IPS-20b (cell line): ENCODE data around the gene SHC1.

ENCODE experiments used
- H3K27ac ChIP-seq: one replicate; pipeline ENCODE4 v1.5.1; 2013; ENCODE audit warnings: low read length
- H3K27me3 ChIP-seq: 2 replicates; pipeline ENCODE4 v1.6.1; 2013; ENCODE audit warnings: mild to moderate bottlenecking, low read length, inconsistent platforms; ENCODE audit not compliant: insufficient read depth
- H3K36me3 ChIP-seq: 2 replicates; pipeline ENCODE4 v1.6.1; 2013; ENCODE audit warnings: low read depth, mild to moderate bottlenecking, inconsistent platforms, low read length, moderate library complexity; ENCODE audit not compliant: insufficient read depth
- H3K4me1 ChIP-seq: 2 replicates; pipeline ENCODE4 v1.6.1; 2013; ENCODE audit warnings: mild to moderate bottlenecking, control low read depth, inconsistent platforms, low read length, moderate library complexity; ENCODE audit not compliant: insufficient read depth
- H3K4me3 ChIP-seq: 2 replicates; pipeline ENCODE4 v1.5.1; 2013; ENCODE audit warnings: mild to moderate bottlenecking, low read length, inconsistent platforms
- H3K9ac ChIP-seq: 2 replicates; pipeline ENCODE4 v1.6.1; 2013; ENCODE audit warnings: low read depth, mild to moderate bottlenecking, inconsistent platforms, low read length, moderate library complexity
- H3K9me3 ChIP-seq: 2 replicates; pipeline ENCODE4 v1.6.1; 2013; ENCODE audit warnings: mild to moderate bottlenecking, low read depth, low read length, inconsistent platforms; ENCODE audit not compliant: insufficient read depth

Gene SHC1

DNA sequence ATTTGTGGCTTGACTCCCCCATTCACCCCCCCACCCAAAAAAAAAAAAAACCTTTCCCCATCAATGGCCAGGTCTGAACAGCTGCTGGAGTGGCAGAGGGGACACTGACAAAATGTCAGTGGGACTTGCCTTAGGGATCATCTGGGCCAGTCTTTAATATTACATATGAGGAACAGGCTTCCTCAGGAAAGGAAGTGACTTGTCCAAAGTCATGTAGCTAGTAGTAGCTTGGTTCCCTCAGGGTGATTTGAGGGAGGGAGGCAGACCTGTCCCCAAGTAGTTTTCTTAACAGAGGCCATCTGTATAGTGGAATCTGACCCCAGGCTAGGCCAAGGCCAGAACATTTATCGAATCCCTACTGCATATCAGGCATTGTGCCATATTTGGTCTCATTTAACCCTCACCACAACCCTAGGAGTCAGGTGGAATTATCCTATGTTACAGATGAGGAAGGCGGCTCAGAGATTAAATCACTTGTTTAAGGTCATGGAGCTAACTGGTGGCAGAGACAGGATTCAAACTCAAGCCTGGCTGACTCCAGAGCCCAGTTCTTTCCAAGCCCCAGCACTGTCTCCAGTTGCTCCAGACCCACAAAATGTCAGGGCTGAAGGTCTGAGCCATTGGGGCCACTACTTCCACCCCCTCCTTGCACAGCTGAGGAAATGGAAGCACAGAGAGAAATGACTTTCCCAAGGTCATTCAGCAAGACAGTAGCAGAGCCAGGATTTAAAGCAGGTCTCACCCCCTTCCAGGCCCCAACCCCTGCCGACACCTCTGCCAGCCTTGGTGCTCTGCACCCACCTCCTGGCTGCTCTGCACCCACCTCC is 42.4 kb upstream of the SHC1 start:
- Histone ChIP-seq H3K36me3 (peaks cover 29% of the 10 kb centered on the region), H3K4me1 (peaks cover 16% of the 10 kb centered on the region; the same call in 1 of the 2 replicates), H3K9ac (peak overlapping the region; percentile 66; the same call in 1 of the 2 replicates), H3K4me3 (peak overlapping the region; percentile 61; the same call in 1 of the 2 replicates), H3K27ac (peak overlapping the region; percentile 75), H3K27me3 (no peaks in the 10 kb centered on the region), H3K9me3 (no peaks in the 10 kb centered on the region)

DNA sequence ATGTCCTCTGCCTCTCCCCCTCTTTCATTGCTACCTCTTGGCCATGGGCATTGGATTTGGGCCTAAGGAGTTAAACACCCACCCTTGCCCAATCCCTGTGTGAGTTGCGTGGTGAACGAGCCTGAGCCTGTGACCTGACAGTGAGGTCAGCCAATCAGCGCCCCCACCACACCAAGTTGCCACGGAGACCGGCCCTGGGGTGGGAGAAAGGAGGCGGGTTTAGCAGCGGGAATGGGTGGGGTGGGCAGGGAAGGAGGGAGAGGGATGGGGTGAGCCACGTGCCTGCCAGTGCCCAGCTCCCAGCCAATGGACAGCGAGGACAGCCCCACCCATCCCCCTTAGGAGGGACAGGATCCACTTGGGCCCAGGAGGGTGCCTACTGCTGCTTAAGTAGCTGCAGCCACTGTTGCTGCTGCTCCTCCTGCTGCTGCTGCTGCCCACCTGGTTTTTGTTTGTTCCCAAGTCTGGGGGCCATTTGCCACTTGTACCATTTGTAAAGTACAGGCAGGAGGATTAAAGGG is 41.5 kb upstream of the SHC1 start:
- Histone ChIP-seq H3K4me3 (peak overlapping the region; percentile 61), H3K27me3 (no peaks in the 10 kb centered on the region), H3K27ac (peak overlapping the region; percentile 75), H3K9me3 (no peaks in the 10 kb centered on the region), H3K9ac (peak overlapping the region; percentile 66; the same call in 1 of the 2 replicates), H3K36me3 (peaks cover 29% of the 10 kb centered on the region), H3K4me1 (peaks cover 18% of the 10 kb centered on the region; the same call in 1 of the 2 replicates)

- H3K9ac ChIP-seq, result no peak overlapping the region
- H3K4me1 ChIP-seq, result peaks cover 14% of the 10 kb centered on the region; the same call in 1 of the 2 replicates
- H3K9me3 ChIP-seq, result no peaks in the 10 kb centered on the region
- H3K27me3 ChIP-seq, result no peaks in the 10 kb centered on the region
- H3K4me3 ChIP-seq, result no peak overlapping the region
- peaks cover 26% of the 10 kb centered on the region for H3K36me3 ChIP-seq
- H3K27ac ChIP-seq, result no peak overlapping the region
Measured at GRCh38 chr1:155011437-155012025, 41.0 kb upstream of the SHC1 start.

GRCh38 chr1:155011004-155011416 is 40.5 kb upstream of the SHC1 start:
- H3K27ac ChIP-seq, result no peak overlapping the region
- peaks cover 21% of the 10 kb centered on the region for H3K36me3 ChIP-seq
- no peak overlapping the region for H3K4me3 ChIP-seq
- no peaks in the 10 kb centered on the region for H3K27me3 ChIP-seq
- H3K4me1 ChIP-seq, result peaks cover 14% of the 10 kb centered on the region; the same call in 1 of the 2 replicates
- H3K9me3 ChIP-seq, result no peaks in the 10 kb centered on the region
- no peak overlapping the region for H3K9ac ChIP-seq

GRCh38 chr1:155010211-155010918 is 39.8 kb upstream of the SHC1 start:
- peaks cover 14% of the 10 kb centered on the region for H3K36me3 ChIP-seq
- no peak overlapping the region for H3K27ac ChIP-seq
- no peak overlapping the region for H3K9ac ChIP-seq
- H3K27me3 ChIP-seq, result no peaks in the 10 kb centered on the region
- H3K4me3 ChIP-seq, result no peak overlapping the region
- H3K4me1 ChIP-seq, result peaks cover 15% of the 10 kb centered on the region; the same call in 1 of the 2 replicates
- no peaks in the 10 kb centered on the region for H3K9me3 ChIP-seq

- peaks cover 10% of the 10 kb centered on the region for H3K36me3 ChIP-seq
- H3K4me1 ChIP-seq, result peaks cover 19% of the 10 kb centered on the region; the same call in 1 of the 2 replicates
- H3K4me3 ChIP-seq, result no peak overlapping the region
- H3K27ac ChIP-seq, result no peak overlapping the region
- H3K9me3 ChIP-seq, result no peaks in the 10 kb centered on the region
- H3K9ac ChIP-seq, result no peak overlapping the region
- H3K27me3 ChIP-seq, result no peaks in the 10 kb centered on the region
Measured at GRCh38 chr1:155009742-155010141, 39.2 kb upstream of the SHC1 start.

GRCh38 chr1:155009221-155009711 is 38.7 kb upstream of the SHC1 start:
- peaks cover 6% of the 10 kb centered on the region for H3K36me3 ChIP-seq
- H3K27ac ChIP-seq, result no peak overlapping the region
- no peak overlapping the region for H3K4me3 ChIP-seq
- H3K4me1 ChIP-seq, result peaks cover 24% of the 10 kb centered on the region; the same call in 1 of the 2 replicates
- no peaks in the 10 kb centered on the region for H3K9me3 ChIP-seq
- H3K9ac ChIP-seq, result peak overlapping the region; percentile 53; the same call in 1 of the 2 replicates
- H3K27me3 ChIP-seq, result no peaks in the 10 kb centered on the region

GRCh38 chr1:155008015-155008941 is 37.7 kb upstream of the SHC1 start:
- Histone ChIP-seq H3K9ac (peak overlapping the region; percentile 37; the same call in 1 of the 2 replicates), H3K4me1 (peaks cover 25% of the 10 kb centered on the region; the same call in 1 of the 2 replicates), H3K9me3 (no peaks in the 10 kb centered on the region), H3K36me3 (no peaks in the 10 kb centered on the region), H3K4me3 (peak overlapping the region; percentile 40; the same call in 1 of the 2 replicates), H3K27me3 (no peaks in the 10 kb centered on the region), H3K27ac (no peak overlapping the region)

GRCh38 chr1:155007251-155007828 is 36.8 kb upstream of the SHC1 start:
- no peaks in the 10 kb centered on the region for H3K9me3 ChIP-seq
- H3K27me3 ChIP-seq, result no peaks in the 10 kb centered on the region
- H3K9ac ChIP-seq, result no peak overlapping the region
- H3K4me1 ChIP-seq, result peaks cover 22% of the 10 kb centered on the region; the same call in 1 of the 2 replicates
- no peak overlapping the region for H3K27ac ChIP-seq
- no peaks in the 10 kb centered on the region for H3K36me3 ChIP-seq
- H3K4me3 ChIP-seq, result no peak overlapping the region

DNA sequence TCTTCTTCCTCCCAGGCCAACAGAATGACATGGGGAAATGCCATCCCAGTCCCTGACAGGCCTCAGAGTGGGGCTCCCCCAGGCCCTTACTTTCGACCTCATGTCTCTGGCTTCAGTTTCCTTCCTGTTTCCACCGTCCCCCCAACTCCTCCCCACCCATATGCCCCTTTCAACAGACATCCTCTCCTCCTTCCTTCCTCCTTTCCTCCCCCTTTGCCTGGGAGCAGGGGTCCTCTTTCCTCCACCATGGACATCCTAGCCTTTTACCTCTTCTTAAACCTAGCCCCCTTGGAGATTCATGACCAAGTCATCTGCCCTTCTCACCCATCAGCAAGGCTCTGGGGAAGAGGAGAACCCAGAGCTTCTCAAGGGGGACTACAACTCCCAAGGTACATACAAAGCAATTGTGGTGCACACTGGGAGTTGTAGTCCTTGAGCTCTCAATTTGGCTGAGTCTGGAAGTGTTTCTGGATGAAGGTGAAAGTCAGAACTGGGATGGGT is 36.1 kb upstream of the SHC1 start:
- H3K9ac ChIP-seq, result no peak overlapping the region
- no peak overlapping the region for H3K4me3 ChIP-seq
- peaks cover 21% of the 10 kb centered on the region; the same call in 1 of the 2 replicates for H3K4me1 ChIP-seq
- H3K27me3 ChIP-seq, result no peaks in the 10 kb centered on the region
- no peaks in the 10 kb centered on the region for H3K36me3 ChIP-seq
- H3K27ac ChIP-seq, result no peak overlapping the region
- no peaks in the 10 kb centered on the region for H3K9me3 ChIP-seq
